Stimulated activated naive B cell treated with anti-CD40 and anti-IgM and Interleukin-4, amounts not matched to agents 10 μg/mL and 1 μg/mL and 100 μg/mL, for 72 hours (primary cell): Measurements from ENCODE around the gene ENG.

Experiments
- ATAC-seq, 2 donors: fragments of 150-1000 bp; cut with Tn5 transposase; replicated peaks; 2 replicates each; pipeline ENCODE4 v1.10.0; 2021; ENCODE audit warnings: moderate library complexity in 1 of 2
- DNase-seq: peaks from one replicate; pipeline ENCODE4 v3.0.0; 2021
- H3K27ac Mint-ChIP-seq: one replicate; pipeline ENCODE4 v1.8.0; 2022; ENCODE audit warnings: mild to moderate bottlenecking, mixed read lengths
- H3K27me3 Mint-ChIP-seq, 2 donors: one replicate each; pipeline ENCODE4 v1.8.0; 2022; ENCODE audit warnings: mixed read lengths in 2 of 2
- H3K36me3 Mint-ChIP-seq, 2 donors: one replicate each; pipeline ENCODE4 v1.8.0; 2022; ENCODE audit warnings: mixed read lengths in 2 of 2, mild to moderate bottlenecking in 1 of 2
- H3K4me1 Mint-ChIP-seq, 2 donors: one replicate each; pipeline ENCODE4 v1.8.0; 2022; ENCODE audit warnings: mixed read lengths in 2 of 2, mild to moderate bottlenecking in 1 of 2
- H3K4me3 Mint-ChIP-seq, 2 donors: one replicate each; pipeline ENCODE4 v1.8.0; 2022; ENCODE audit warnings: mild to moderate bottlenecking in 2 of 2, mixed read lengths in 2 of 2, moderate library complexity in 1 of 2
- H3K9me3 Mint-ChIP-seq, 2 donors: one replicate each; pipeline ENCODE4 v1.8.0; 2022; ENCODE audit warnings: mixed read lengths in 2 of 2, mild to moderate bottlenecking in 1 of 2

Gene ENG

DNA sequence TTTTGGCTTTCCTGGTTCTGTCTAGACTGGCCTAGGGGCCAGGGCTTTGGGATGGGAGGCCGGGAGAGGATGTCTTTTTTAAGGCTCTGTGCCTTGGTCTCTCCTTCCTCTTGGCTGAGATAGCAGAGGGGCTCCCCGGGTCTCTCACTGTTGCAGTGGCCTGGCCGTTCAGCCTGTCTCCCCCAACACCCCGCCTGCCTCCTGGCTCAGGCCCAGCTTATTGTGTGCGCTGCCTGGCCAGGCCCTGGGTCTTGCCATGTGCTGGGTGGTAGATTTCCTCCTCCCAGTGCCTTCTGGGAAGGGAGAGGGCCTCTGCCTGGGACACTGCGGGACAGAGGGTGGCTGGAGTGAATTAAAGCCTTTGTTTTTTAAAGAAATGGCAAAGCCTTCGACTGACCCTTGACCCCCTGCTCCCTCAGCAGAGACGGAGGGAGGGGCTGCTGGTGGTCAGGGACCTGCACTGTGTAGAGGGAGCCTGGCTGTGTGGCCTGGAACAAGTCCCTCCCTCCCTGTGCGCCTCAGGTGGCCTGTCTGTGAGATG lies 40.7 kb downstream of the ENG start:
- H3K4me1 Mint-ChIP-seq, result peaks cover 7 to 8% of the 10 kb centered on the region in 2 donors
- peaks cover 47 to 57% of the 10 kb centered on the region in 2 donors for H3K36me3 Mint-ChIP-seq
- no peak overlapping the region for H3K4me3 Mint-ChIP-seq
- peak overlapping the region; percentile 25 for H3K27ac Mint-ChIP-seq
- DNase-seq (no peak), ATAC-seq (no peak)
- H3K9me3 Mint-ChIP-seq, result no peaks in the 10 kb centered on the region
- H3K27me3 Mint-ChIP-seq, result no peaks in the 10 kb centered on the region

- DNase-seq (no peak), ATAC-seq (no peak)
- H3K27me3 Mint-ChIP-seq, result no peaks in the 10 kb centered on the region
- peaks cover 5 to 8% of the 10 kb centered on the region in 2 donors for H3K4me1 Mint-ChIP-seq
- H3K4me3 Mint-ChIP-seq, result no peak overlapping the region
- no peak overlapping the region for H3K27ac Mint-ChIP-seq
- H3K9me3 Mint-ChIP-seq, result no peaks in the 10 kb centered on the region
- peaks cover 42 to 54% of the 10 kb centered on the region in 2 donors for H3K36me3 Mint-ChIP-seq
These were observed 41.4 kb downstream of the ENG start for GRCh38 chr9:127812936-127813675.

- Mint-ChIP-seq H3K9me3 (no peaks in the 10 kb centered on the region), H3K27ac (no peak overlapping the region), H3K36me3 (peaks cover 37 to 54% of the 10 kb centered on the region in 2 donors), H3K27me3 (no peaks in the 10 kb centered on the region), H3K4me1 (peaks cover 5 to 9% of the 10 kb centered on the region in 2 donors), H3K4me3 (no peak overlapping the region)
- ATAC-seq (no peak), DNase-seq (no peak)
These were observed 42.4 kb downstream of the ENG start for GRCh38 chr9:127812011-127812410.

GRCh38 chr9:127810378-127811187 lies 43.9 kb downstream of the ENG start:
- Mint-ChIP-seq H3K4me3 (no peak overlapping the region), H3K36me3 (peaks cover 45 to 56% of the 10 kb centered on the region in 2 donors), H3K27me3 (no peaks in the 10 kb centered on the region), H3K4me1 (peaks cover 9 to 14% of the 10 kb centered on the region in 2 donors), H3K9me3 (no peaks in the 10 kb centered on the region), H3K27ac (no peak overlapping the region)
- ATAC-seq (no peak), DNase-seq (no peak)

DNA sequence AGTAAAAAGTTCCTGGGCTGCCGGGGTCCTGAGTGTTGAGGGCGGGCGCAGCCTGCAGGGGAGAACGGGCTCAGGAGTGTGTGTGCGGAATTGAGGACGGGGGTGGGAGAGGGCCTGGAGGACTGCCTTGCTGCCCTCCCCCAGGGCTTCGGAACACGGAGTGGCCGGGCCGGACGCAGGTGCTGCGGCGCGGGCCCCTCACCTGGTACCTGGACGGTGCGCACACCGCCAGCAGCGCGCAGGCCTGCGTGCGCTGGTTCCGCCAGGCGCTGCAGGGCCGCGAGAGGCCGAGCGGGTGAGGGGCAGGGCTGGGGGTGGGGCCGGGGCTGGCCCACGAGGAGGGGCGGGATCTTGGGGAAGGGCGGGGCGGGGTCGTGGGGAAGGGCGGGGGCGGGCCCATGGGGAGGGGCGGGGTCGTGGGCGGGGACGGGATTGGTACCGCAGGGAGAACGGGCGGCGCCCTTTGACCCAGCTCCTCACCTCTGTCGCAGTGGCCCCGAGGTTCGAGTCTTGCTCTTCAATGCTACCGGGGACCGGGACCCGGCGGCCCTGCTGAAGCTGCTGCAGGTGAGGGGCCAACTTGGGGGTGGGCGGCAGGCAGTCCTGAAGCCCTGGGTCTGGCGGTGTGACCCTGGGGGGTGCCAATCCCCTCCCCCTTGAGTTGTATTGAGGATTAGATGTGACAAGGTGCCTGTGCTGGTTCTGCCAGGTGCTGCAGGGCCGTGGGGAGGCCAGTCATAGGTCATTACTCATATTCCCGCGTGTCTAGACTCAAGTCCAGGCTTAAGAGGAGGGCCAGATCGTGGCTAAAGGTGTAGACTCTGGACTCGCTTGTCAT lies 44.7 kb downstream of the ENG start:
- Mint-ChIP-seq H3K9me3 (no peaks in the 10 kb centered on the region), H3K36me3 (peaks cover 42 to 55% of the 10 kb centered on the region in 2 donors), H3K4me1 (peaks cover 9 to 14% of the 10 kb centered on the region in 2 donors), H3K27ac (no peak overlapping the region), H3K27me3 (no peaks in the 10 kb centered on the region), H3K4me3 (no peak overlapping the region)
- DNase-seq, result no peak
- no peak for ATAC-seq

- peaks cover 38 to 49% of the 10 kb centered on the region in 2 donors for H3K36me3 Mint-ChIP-seq
- H3K9me3 Mint-ChIP-seq, result no peaks in the 10 kb centered on the region
- DNase-seq (no peak), ATAC-seq (no peak)
- H3K4me3 Mint-ChIP-seq, result no peak overlapping the region
- H3K27ac Mint-ChIP-seq, result peak overlapping the region; percentile 47
- H3K4me1 Mint-ChIP-seq, result peaks cover 9 to 20% of the 10 kb centered on the region in 2 donors
- no peaks in the 10 kb centered on the region for H3K27me3 Mint-ChIP-seq
These were observed 45.4 kb downstream of the ENG start for GRCh38 chr9:127809002-127809539.

GRCh38 chr9:127808347-127809001 lies 46.0 kb downstream of the ENG start:
- Mint-ChIP-seq H3K27ac (peak overlapping the region; percentile 47), H3K36me3 (peaks cover 37 to 45% of the 10 kb centered on the region in 2 donors)

DNA sequence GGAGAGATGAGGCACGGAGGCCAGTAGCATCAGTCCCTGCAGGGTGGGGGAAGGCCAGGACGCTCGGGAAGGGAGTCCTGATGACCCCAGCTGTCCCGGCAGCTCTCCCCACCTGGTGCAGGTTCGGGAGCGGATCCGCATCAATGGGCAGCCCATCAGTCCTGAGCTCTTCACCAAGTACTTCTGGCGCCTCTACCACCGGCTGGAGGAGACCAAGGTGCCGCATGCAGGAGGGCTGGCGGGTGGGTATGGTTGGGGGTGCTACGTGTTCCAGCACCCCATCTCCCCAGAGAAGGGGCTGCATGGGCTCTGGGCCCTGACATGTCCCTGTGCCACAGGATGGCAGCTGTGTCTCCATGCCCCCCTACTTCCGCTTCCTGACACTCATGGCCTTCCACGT lies 47.6 kb downstream of the ENG start:
- Mint-ChIP-seq H3K27me3 (no peaks in the 10 kb centered on the region), H3K9me3 (no peaks in the 10 kb centered on the region), H3K4me1 (peaks cover 16 to 42% of the 10 kb centered on the region in 2 donors), H3K4me3 (no peak overlapping the region), H3K27ac (peak overlapping the region; percentile 33), H3K36me3 (peaks cover 34 to 43% of the 10 kb centered on the region in 2 donors)
- DNase-seq (no peak), ATAC-seq (no peak)

More at GRCh38 chr9:127808347-127809001, 46.0 kb downstream of the ENG start:
- H3K27me3 Mint-ChIP-seq, result no peaks in the 10 kb centered on the region
- DNase-seq (no peak), ATAC-seq (no peak)
- H3K9me3 Mint-ChIP-seq, result no peaks in the 10 kb centered on the region
- H3K4me3 Mint-ChIP-seq, result no peak overlapping the region
- peaks cover 13 to 26% of the 10 kb centered on the region in 2 donors for H3K4me1 Mint-ChIP-seq

DNA sequence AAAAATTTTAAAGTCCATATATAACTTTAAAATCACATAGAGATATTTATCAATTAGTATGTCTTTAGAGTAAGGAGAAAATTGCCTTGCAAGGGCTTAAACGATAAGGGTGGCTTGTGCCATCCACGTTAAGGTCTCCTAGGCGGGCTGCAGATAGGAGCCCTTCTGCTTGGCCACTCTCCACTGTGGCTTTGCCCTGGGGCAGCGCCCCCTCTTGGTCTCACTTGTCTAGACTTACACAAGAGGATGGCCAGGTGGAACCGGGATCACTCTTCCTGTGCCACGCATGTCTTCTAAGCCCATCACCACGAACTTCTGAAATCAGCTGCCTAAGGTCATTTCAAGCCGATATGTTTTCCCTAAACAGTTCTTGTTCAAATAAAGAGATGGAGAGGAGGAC lies 48.8 kb downstream of the ENG start:
- no peaks in the 10 kb centered on the region for H3K27me3 Mint-ChIP-seq
- no peak overlapping the region for H3K27ac Mint-ChIP-seq
- DNase-seq (no peak), ATAC-seq (no peak)
- peaks cover 31 to 40% of the 10 kb centered on the region in 2 donors for H3K36me3 Mint-ChIP-seq
- H3K9me3 Mint-ChIP-seq, result no peaks in the 10 kb centered on the region
- H3K4me1 Mint-ChIP-seq, result peaks cover 18 to 50% of the 10 kb centered on the region in 2 donors
- no peak overlapping the region for H3K4me3 Mint-ChIP-seq

GRCh38 chr9:127803507-127804352 lies 50.7 kb downstream of the ENG start:
- ATAC-seq (peak; percentile 12 to 21), DNase-seq (no peak)
- H3K36me3 Mint-ChIP-seq, result peaks cover 18 to 27% of the 10 kb centered on the region in 2 donors
- H3K27ac Mint-ChIP-seq, result peak overlapping the region; percentile 99
- no peaks in the 10 kb centered on the region for H3K27me3 Mint-ChIP-seq
- no peaks in the 10 kb centered on the region for H3K9me3 Mint-ChIP-seq
- H3K4me1 Mint-ChIP-seq, result peaks cover 18 to 50% of the 10 kb centered on the region in 2 donors
- peak overlapping the region; percentile 97 to 99 for H3K4me3 Mint-ChIP-seq

DNA sequence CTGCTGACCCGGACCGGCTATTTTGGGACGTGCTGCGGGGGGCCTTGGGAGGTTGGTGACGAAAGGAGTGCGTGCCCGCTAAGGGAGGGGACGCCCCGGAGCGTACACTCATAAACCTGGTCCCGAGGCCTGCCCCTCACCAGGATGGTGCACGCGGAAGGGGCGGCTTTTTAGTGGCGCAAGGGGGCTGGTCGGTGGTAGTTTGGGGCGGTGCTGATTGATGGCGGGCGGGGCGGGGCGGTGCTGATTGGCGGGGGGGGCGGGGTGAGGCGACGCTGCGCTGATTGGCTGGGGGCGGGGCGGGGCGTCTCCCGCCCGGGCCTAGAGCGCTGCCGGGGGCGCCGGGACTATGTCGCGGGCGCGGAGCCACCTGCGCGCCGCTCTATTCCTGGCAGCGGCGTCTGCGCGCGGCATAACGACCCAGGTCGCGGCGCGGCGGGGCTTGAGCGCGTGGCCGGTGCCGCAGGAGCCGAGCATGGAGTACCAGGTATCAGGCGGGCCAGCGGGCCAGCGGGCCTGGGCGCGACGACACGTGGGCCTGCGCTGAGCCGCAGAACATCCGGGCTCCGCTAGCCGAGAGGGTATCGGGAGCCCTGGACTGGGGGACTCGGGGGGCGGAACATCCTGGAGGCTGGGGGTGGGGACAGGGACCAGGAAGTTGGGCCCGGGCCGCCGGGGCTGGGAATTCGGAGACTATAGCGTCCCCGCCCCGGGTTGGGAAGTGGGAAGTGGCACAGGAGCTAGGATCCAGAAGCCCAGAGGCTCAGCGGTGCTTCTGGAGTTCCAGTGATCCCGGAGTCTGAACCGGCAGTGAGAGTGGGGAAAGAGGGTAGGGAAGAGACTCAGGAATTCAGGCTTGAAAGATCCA lies 51.6 kb downstream of the ENG start, which contains the start of gene FPGS:
Gene FPGS, plus strand, starts transcription at position 307 of the 868 bp plus-strand sequence. Its CDS starts 43 bp downstream, at position 350.
- Mint-ChIP-seq H3K27ac (peak within 1 kb of the TSS; percentile 99), H3K4me1 (peaks cover 19 to 57% of the 10 kb centered on the region in 2 donors), H3K4me3 (peak within 1 kb of the TSS; percentile 97 to 99), H3K36me3 (peaks cover 17 to 21% of the 10 kb centered on the region in 2 donors), H3K9me3 (no peaks in the 10 kb centered on the region), H3K27me3 (no peaks in the 10 kb centered on the region)
- peak; percentile 85 for DNase-seq
- peak; percentile 89 to 90 for ATAC-seq
